Measurements from ENCODE around the gene SMIM27.
"Not testable (repeated sequence)": the region's sequence is repeated elsewhere in the genome, so short reads cannot be mapped to it uniquely, and the experiment has no call there.

Gene SMIM27

DNA sequence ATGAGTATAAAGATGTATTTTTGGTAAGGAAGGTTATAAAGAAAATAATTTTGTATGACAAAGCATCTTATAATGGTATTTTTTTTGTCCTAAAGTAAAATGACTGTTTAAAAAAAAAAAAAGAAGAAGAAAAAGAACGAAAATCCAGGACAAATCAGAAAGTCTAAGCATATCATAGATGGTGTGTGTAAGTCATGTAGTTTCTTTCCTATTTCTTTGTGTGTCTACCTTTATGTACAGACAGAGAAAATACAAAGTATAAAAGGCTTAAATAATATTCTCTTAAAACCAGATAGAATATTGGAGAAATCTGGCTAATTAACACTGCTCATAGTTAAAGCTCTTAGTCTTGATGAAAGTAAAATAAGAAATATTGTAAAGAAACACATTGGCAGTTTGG, 33.9 kb upstream of the SMIM27 start:
- DNase-seq (ENCODE audit: extremely low spot score) = no peak
- ChIA-PET POLR2A (no interaction called here), CTCF (no interaction called here)
- no peak for TF ChIP-seq FOXM1 (IDR thresholded peaks at IDR 0.05; ENCODE audit: borderline replicate concordance)
- TF ChIP-seq CTBP1 (IDR thresholded peaks at IDR 0.05; ENCODE audit: borderline replicate concordance) = no peak
- no peak for TF ChIP-seq SP1 (IDR thresholded peaks at IDR 0.05)

GRCh38 chr9:32523910-32524309, 28.2 kb upstream of the SMIM27 start:
- ChIA-PET POLR2A (no interaction called here), CTCF (no interaction called here)

DNA sequence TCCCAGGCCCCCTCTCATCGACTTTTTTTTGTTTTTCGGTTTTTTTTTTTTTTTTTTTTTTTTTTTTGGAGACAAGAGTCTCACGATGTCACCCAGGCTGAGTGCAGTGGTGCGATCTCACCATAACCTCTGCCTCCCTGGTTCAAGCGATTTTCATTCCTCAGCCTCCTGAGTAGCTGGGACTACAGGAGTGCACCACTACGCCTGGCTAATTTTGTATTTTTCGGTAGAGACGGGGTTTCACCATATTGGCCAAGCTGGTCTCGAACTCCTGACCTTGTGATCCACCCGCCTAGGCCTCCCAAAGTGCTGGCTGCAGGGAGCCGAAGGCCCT, 27.6 kb upstream of the SMIM27 start:
- CTCF ChIA-PET; POLR2A ChIA-PET; DNase-seq (ENCODE audit: extremely low spot score): not testable (repeated sequence)

More at GRCh38 chr9:32523910-32524309, 28.2 kb upstream of the SMIM27 start:
- TF ChIP-seq BHLHE40 (IDR thresholded peaks at IDR 0.05; ENCODE audit: borderline replicate concordance) = no peak
- TF ChIP-seq ZNF384 (IDR thresholded peaks at IDR 0.05) = no peak
- no peak for TF ChIP-seq CTBP1 (IDR thresholded peaks at IDR 0.05; ENCODE audit: borderline replicate concordance)
- no peak for TF ChIP-seq TARDBP (IDR thresholded peaks at IDR 0.05)
- TF ChIP-seq FOXK2 (IDR thresholded peaks at IDR 0.05) = no peak
- TF ChIP-seq HDGF (IDR thresholded peaks at IDR 0.05; ENCODE audit: borderline replicate concordance) = no peak
- no peak for TF ChIP-seq PKNOX1 (IDR thresholded peaks at IDR 0.05)
- TF ChIP-seq SP1 (IDR thresholded peaks at IDR 0.05) = no peak
- no peak for TF ChIP-seq L3MBTL2 (conservative IDR thresholded peaks at IDR 0.05)
- DNase-seq (ENCODE audit: extremely low spot score) = no peak

- TF ChIP-seq SP1 (IDR thresholded peaks at IDR 0.05) (no peak), FOXA1 (IDR thresholded peaks at IDR 0.05) (no peak), NFRKB (IDR thresholded peaks at IDR 0.05) (no peak), LEF1 (IDR thresholded peaks at IDR 0.05; ENCODE audit: borderline replicate concordance) (no peak)
- ChIA-PET POLR2A (interaction anchor here (0.7 kb wide), 1 partner anchor 26 kb away, joined by 3 read pairs; no protein-coding TSS in a partner anchor), CTCF (interaction anchor here (1.0 to 2.8 kb wide), 2 partner anchors 54 to 146 kb away, joined by 3 to 18 read pairs; no protein-coding TSS in a partner anchor)
- no peak for DNase-seq (ENCODE audit: extremely low spot score)
Measured at GRCh38 chr9:32524892-32525708, 27.0 kb upstream of the SMIM27 start.

DNA sequence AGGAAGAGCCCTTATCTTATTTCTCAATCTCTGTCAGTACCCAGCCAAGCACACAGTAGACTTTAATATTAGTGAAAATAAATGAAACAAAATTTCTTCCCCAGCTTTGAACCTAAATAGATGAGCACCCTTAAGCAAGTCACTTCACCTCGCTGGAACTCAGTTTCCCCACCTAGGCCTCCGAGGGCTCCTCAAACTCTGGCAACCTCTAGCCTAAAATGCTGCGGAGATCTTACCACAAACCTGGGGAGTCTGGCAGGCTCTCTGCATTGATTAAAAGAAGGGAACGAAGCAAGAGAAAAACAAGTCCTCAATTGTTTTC, 26.5 kb upstream of the SMIM27 start:
- TF ChIP-seq TARDBP (IDR thresholded peaks at IDR 0.05) (no peak), ARNT (IDR thresholded peaks at IDR 0.05) (no peak), BHLHE40 (IDR thresholded peaks at IDR 0.05; ENCODE audit: borderline replicate concordance) (no peak), PKNOX1 (IDR thresholded peaks at IDR 0.05) (no peak), CTBP1 (IDR thresholded peaks at IDR 0.05; ENCODE audit: borderline replicate concordance) (no peak), SP1 (IDR thresholded peaks at IDR 0.05) (no peak), HDGF (IDR thresholded peaks at IDR 0.05; ENCODE audit: borderline replicate concordance) (no peak), L3MBTL2 (conservative IDR thresholded peaks at IDR 0.05) (no peak), LEF1 (IDR thresholded peaks at IDR 0.05; ENCODE audit: borderline replicate concordance) (no peak), NFRKB (IDR thresholded peaks at IDR 0.05) (no peak), ELF4 (IDR thresholded peaks at IDR 0.05) (no peak), FOXA1 (IDR thresholded peaks at IDR 0.05) (no peak), FOXM1 (IDR thresholded peaks at IDR 0.05; ENCODE audit: borderline replicate concordance) (no peak), ZNF384 (IDR thresholded peaks at IDR 0.05) (no peak), FOXK2 (IDR thresholded peaks at IDR 0.05) (no peak), SUZ12 (IDR thresholded peaks at IDR 0.05) (no peak)
- POLR2A ChIA-PET = interaction anchor here (0.7 to 1.4 kb wide), 3 partner anchors 25 to 141 kb away, joined by 3 to 7 read pairs (median 3); partner anchors contain the start of genes ACO1 and SMIM27
- CTCF ChIA-PET = interaction anchor here (1.0 to 2.8 kb wide), 2 partner anchors 54 to 146 kb away, joined by 3 to 18 read pairs; no protein-coding TSS in a partner anchor
- no peak for DNase-seq (ENCODE audit: extremely low spot score)

DNA sequence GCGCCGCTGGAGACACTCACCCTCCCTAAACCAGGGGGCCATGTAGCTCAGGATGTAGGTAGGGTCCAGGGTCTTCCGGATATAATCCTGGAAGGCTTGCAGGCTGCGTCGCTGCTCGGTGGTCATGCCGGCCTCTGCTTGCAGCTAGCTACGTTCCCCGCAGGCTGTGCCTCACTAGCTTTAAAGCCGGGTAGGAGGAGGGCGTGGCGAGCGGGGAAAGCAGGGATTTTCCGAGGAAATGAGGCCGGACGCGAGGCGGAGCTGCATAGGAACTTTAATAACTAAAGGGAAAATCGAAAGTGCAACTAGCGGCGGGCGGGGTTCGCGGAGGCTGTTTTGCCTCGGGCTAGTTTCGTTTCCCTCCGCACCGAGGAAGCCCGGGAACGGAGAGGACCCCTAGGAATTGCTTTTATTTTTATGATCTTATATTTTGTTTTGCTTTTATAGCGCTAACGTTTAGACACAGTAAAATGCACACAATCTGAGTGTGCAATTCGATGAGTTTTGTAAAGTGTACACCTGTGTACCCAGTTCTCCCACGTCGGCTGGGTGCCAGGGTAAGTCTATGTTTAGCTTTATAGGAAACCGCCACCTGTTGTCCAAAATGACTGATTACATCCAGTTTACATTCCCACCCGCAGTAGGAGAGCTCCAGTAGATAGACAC, 26.0 kb upstream of the SMIM27 start, which contains the start of gene RIGI:
TSS of gene RIGI (minus strand) at position 156 of the 666 bp plus-strand sequence. CDS start at position 126, 30 bp downstream.
- DNase-seq (ENCODE audit: extremely low spot score) = peak; percentile 66
- CTCF ChIA-PET = interaction anchor here (0.6 to 2.8 kb wide), 6 partner anchors 10 to 541 kb away, joined by 3 to 18 read pairs (median 4); no protein-coding TSS in a partner anchor
- POLR2A ChIA-PET = interaction anchor here (1.4 kb wide), 2 partner anchors 26 to 142 kb away, joined by 3 to 7 read pairs; partner anchors contain the start of genes ACO1 and SMIM27
- TF ChIP-seq PKNOX1 (IDR thresholded peaks at IDR 0.05) (peak; percentile 71), L3MBTL2 (conservative IDR thresholded peaks at IDR 0.05) (0 out of 2 replicates have a peak, but pooled peaks have one; percentile 22), SP1 (IDR thresholded peaks at IDR 0.05) (no peak), BHLHE40 (IDR thresholded peaks at IDR 0.05; ENCODE audit: borderline replicate concordance) (no peak)

All from HEK293T (cell line).